PC-3 (cell line): ENCODE results near the gene RNF2. TPM values are rescaled to one million over a fixed set of nuclear protein-coding genes. Genes with fewer than 3 reads are reported as not detected.

Experiments used
- ATAC-seq: fragments of 200-7000 bp; cut with Tn5 transposase; 2 replicates; pipeline ENCODE4 v1.9.1; 2020; ENCODE audit warnings: mild to moderate bottlenecking, moderate library complexity
- BruUV-seq: library from RNA; stranded (reverse); fragments of 400-500 nt; replicated peaks from 2 replicates; lab custom pipeline; 2021; lab: Mats Ljungman, UMichigan
- CTCF ChIA-PET: fragments of 300-600 bp; sonication (Branson Sonifier 250); formaldehyde crosslinking; loops from one replicate; lab custom pipeline; 2022; ENCODE audit warnings: antibody characterized with exemption; lab: Charles Lee
- POLR2A ChIA-PET: fragments of 300-600 bp; sonication (Branson Sonifier 250); formaldehyde crosslinking; loops from one replicate; lab custom pipeline; 2022; ENCODE audit warnings: antibody characterized with exemption; ENCODE audit not compliant: unreplicated experiment; lab: Charles Lee
- DNase-seq: peaks from one replicate; pipeline ENCODE4 v3.0.0-alpha.2; 2015
- H2AFZ ChIP-seq: fragments of 300-600 bp; sonication (generic); 2 replicates; pipeline ENCODE4 v1.6.0; 2016; ENCODE audit warnings: antibody characterized with exemption, low read length
- H3F3A ChIP-seq: fragments of 300-600 bp; sonication (generic); one replicate; pipeline ENCODE4 v1.6.0; 2017; ENCODE audit warnings: antibody characterized with exemption, low read length, control low read depth, mild to moderate bottlenecking; ENCODE audit not compliant: unreplicated experiment
- H3K27ac ChIP-seq: fragments of 300-600 bp; sonication (generic); 2 replicates; pipeline ENCODE4 v1.5.1; 2016; ENCODE audit warnings: mild to moderate bottlenecking, low read length
- H3K27me3 ChIP-seq: fragments of 300-600 bp; sonication (generic); 2 replicates; pipeline ENCODE4 v1.6.1; 2016; ENCODE audit warnings: low read length, mixed read lengths
- H3K36me3 ChIP-seq: fragments of 300-600 bp; sonication (generic); 2 replicates; pipeline ENCODE4 v1.6.1; 2016; ENCODE audit warnings: low read depth, mixed run types, low read length, mixed read lengths
- H3K4me1 ChIP-seq: fragments of 300-600 bp; sonication (generic); 2 replicates; pipeline ENCODE4 v1.5.1; 2016; ENCODE audit warnings: low read length; ENCODE audit not compliant: insufficient read depth
- H3K4me2 ChIP-seq: fragments of 300-600 bp; sonication (generic); 2 replicates; pipeline ENCODE4 v1.6.0; 2016; ENCODE audit warnings: low read length
- H3K4me3 ChIP-seq: fragments of 300-600 bp; sonication (generic); 2 replicates; pipeline ENCODE4 v1.5.1; 2016; ENCODE audit warnings: mild to moderate bottlenecking, low read length, mixed read lengths
- H3K79me2 ChIP-seq: fragments of 300-600 bp; sonication (generic); 2 replicates; pipeline ENCODE4 v1.6.1; 2017; ENCODE audit warnings: low read length, mixed read lengths
- H3K9ac ChIP-seq: fragments of 300-600 bp; sonication (generic); 2 replicates; pipeline ENCODE4 v1.6.0; 2016; ENCODE audit warnings: mild to moderate bottlenecking, low read length
- H3K9me2 ChIP-seq: fragments of 300-600 bp; sonication (generic); replicated peaks from 2 replicates; pipeline ENCODE4 v1.6.1; 2016; ENCODE audit warnings: mixed run types, low read length, mixed read lengths
- H3K9me3 ChIP-seq: fragments of 300-600 bp; sonication (generic); 2 replicates; pipeline ENCODE4 v1.6.1; 2016; ENCODE audit warnings: low read length, mixed read lengths
- H4K20me1 ChIP-seq: fragments of 300-600 bp; sonication (generic); 2 replicates; pipeline ENCODE4 v1.6.1; 2016; ENCODE audit warnings: low read length, mixed read lengths
- EZH2 ChIP-seq: fragments of 300-600 bp; sonication (generic); IDR thresholded peaks from one replicate; pipeline ENCODE4 v1.6.1; 2017; ENCODE audit warnings: antibody characterized with exemption, mild to moderate bottlenecking, low read length; ENCODE audit not compliant: unreplicated experiment
- EZH2phosphoT487 ChIP-seq: fragments of 300-600 bp; sonication (generic); IDR thresholded peaks from 2 replicates; pipeline ENCODE4 v1.6.1; 2018; ENCODE audit warnings: mild to moderate bottlenecking, antibody characterized with exemption, low read length, borderline replicate concordance
- intact Hi-C: fragments of 100-400 bp; cut with micrococcal nuclease; formaldehyde crosslinking; loops from 2 replicates; pipeline ENCODE4 v1.9.0; 2023
- total RNA-seq: library from RNA; depleted of rRNA; stranded (reverse); fragments of >200 nt; gene quantifications from 2 replicates; pipeline ENCODE4 v1.2.3, GENCODE V29; 2014
- TF ChIP-seq, protein P1 (sequence below): fragments of 300-600 bp; sonication (generic); conservative IDR thresholded peaks from 2 replicates; pipeline ENCODE4 v1.5.1; 2017; ENCODE audit warnings: antibody characterized with exemption, low read depth, mild to moderate bottlenecking, low read length

Gene RNF2
- total RNA-seq, 1 experiment from 2014 or later, result 13.6 TPM

GRCh38 chr1:185049670-185050069 lies 4.3 kb downstream of the RNF2 start:
- Histone ChIP-seq H3K27me3 (no peaks in the 10 kb centered on the region), H3F3A (no peaks in the 10 kb centered on the region), H3K36me3 (no peaks in the 10 kb centered on the region), H3K4me3 (no peak overlapping the region), H3K4me1 (peaks cover 17% of the 10 kb centered on the region), H3K9me3 (no peaks in the 10 kb centered on the region), H2AFZ (no peak overlapping the region), H3K79me2 (peaks cover 86% of the 10 kb centered on the region), H3K9ac (no peak overlapping the region), H3K9me2 (no peaks in the 10 kb centered on the region), H3K27ac (no peak overlapping the region), H3K4me2 (no peak overlapping the region), H4K20me1 (peaks cover 33% of the 10 kb centered on the region)
- BruUV-seq, result no TSS peak
- no peak for ATAC-seq
- no peak for DNase-seq
- TF ChIP-seq, protein P1, sequence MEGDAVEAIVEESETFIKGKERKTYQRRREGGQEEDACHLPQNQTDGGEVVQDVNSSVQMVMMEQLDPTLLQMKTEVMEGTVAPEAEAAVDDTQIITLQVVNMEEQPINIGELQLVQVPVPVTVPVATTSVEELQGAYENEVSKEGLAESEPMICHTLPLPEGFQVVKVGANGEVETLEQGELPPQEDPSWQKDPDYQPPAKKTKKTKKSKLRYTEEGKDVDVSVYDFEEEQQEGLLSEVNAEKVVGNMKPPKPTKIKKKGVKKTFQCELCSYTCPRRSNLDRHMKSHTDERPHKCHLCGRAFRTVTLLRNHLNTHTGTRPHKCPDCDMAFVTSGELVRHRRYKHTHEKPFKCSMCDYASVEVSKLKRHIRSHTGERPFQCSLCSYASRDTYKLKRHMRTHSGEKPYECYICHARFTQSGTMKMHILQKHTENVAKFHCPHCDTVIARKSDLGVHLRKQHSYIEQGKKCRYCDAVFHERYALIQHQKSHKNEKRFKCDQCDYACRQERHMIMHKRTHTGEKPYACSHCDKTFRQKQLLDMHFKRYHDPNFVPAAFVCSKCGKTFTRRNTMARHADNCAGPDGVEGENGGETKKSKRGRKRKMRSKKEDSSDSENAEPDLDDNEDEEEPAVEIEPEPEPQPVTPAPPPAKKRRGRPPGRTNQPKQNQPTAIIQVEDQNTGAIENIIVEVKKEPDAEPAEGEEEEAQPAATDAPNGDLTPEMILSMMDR, result no peak
- no peak for TF ChIP-seq EZH2phosphoT487
- POLR2A ChIA-PET, result no interaction called here
- CTCF ChIA-PET, result no interaction called here
- intact Hi-C loops, result loop anchor here (5.0 kb wide), 1 partner anchor 108 kb away; the partner anchor contains the start of genes SWT1 and TRMT1L

DNA sequence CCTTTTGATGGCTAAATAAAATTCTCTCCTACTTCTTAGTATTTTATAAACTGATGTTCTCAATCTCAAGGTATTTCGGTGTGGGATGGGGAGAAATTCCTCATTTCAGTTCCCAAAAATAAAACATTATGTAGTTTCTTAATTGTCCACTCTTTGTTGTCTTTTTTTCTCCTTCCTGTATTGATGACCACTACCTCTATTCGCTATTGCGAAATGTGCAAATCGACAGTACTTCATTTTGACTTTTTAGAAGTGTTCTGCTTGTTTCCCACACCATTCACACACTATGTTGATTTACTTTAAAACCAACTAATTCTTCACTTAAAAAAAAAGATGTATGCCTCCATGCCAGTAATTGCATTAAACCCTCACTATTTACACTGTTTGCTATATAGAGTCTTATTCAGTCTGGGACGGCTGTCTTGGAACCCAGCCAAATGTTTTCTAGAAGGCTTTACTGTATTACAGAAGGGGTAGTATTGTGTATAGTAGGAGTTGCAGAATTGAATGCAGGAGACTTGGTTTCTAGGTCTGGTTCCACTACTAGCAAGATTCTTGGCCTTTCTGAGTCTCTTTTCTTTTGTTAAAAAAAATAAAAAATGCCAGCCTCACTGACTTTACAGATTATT lies 5.6 kb downstream of the RNF2 start:
- Histone ChIP-seq H3K79me2 (peaks cover 96% of the 10 kb centered on the region), H3K36me3 (no peaks in the 10 kb centered on the region), H3F3A (no peaks in the 10 kb centered on the region), H4K20me1 (peaks cover 33% of the 10 kb centered on the region), H3K27ac (no peak overlapping the region), H3K27me3 (no peaks in the 10 kb centered on the region), H3K4me1 (peaks cover 14% of the 10 kb centered on the region), H3K9me2 (no peaks in the 10 kb centered on the region), H3K4me3 (no peak overlapping the region), H3K4me2 (no peak overlapping the region), H3K9ac (no peak overlapping the region), H2AFZ (no peak overlapping the region), H3K9me3 (no peaks in the 10 kb centered on the region)
- CTCF ChIA-PET, result no interaction called here
- DNase-seq (no peak), ATAC-seq (no peak)
- POLR2A ChIA-PET, result no interaction called here
- intact Hi-C loops, result no loop called here
- no TSS peak for BruUV-seq
- TF ChIP-seq EZH2, result no peak

DNA sequence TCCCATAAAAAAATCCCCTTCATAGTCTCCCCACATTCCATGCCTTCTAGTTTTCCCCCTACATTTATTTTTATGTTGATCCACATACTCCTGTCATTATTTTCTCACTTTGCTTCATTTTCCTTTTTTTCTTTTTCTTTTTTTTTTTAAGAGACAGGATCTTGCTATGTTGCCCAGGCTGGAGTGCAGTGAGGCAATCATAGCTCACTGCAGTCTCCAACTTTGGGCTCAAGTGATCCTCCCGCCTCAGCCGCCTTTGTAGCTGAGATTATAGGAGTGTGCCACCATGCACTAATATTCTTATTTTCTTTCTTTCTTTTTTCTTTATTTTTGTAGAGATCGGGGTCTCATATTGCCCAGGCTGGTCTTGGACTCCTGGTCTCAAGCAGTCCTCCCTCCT lies 7.8 kb downstream of the RNF2 start:
- no peak overlapping the region for H3K27ac ChIP-seq
- peaks cover 14% of the 10 kb centered on the region; the same call in 1 of the 2 replicates for H4K20me1 ChIP-seq
- no TSS peak for BruUV-seq
- H3K79me2 ChIP-seq, result peaks cover 95% of the 10 kb centered on the region
- TF ChIP-seq EZH2phosphoT487 (no peak), EZH2 (no peak)
- TF ChIP-seq, protein P1, result no peak
- H3K4me1 ChIP-seq, result no peaks in the 10 kb centered on the region
- H3K9ac ChIP-seq, result no peak overlapping the region
- no peak overlapping the region for H3K4me3 ChIP-seq
- no peaks in the 10 kb centered on the region for H3K36me3 ChIP-seq
- POLR2A ChIA-PET, result no interaction called here
- no peak for DNase-seq
- H3K4me2 ChIP-seq, result no peak overlapping the region
- H3K27me3 ChIP-seq, result no peaks in the 10 kb centered on the region
- H3F3A ChIP-seq, result no peaks in the 10 kb centered on the region
- ATAC-seq, result no peak
- H2AFZ ChIP-seq, result no peak overlapping the region
- no peaks in the 10 kb centered on the region for H3K9me3 ChIP-seq
- CTCF ChIA-PET, result no interaction called here
- no peaks in the 10 kb centered on the region for H3K9me2 ChIP-seq
- intact Hi-C loops, result no loop called here
